Erythroblast (primary cell): ENCODE measurements around the gene FBXO42.

Experiments used
- GATA1 ChIP-seq: IDR thresholded peaks from 2 replicates; pipeline ENCODE4 v1.6.1; 2011; ENCODE audit warnings: low read depth, mild to moderate bottlenecking, control low read depth, low read length, moderate library complexity
- POLR2A ChIP-seq: IDR thresholded peaks from 2 replicates; pipeline ENCODE4 v1.6.1; 2011; ENCODE audit warnings: mild to moderate bottlenecking, low read length

DNA sequence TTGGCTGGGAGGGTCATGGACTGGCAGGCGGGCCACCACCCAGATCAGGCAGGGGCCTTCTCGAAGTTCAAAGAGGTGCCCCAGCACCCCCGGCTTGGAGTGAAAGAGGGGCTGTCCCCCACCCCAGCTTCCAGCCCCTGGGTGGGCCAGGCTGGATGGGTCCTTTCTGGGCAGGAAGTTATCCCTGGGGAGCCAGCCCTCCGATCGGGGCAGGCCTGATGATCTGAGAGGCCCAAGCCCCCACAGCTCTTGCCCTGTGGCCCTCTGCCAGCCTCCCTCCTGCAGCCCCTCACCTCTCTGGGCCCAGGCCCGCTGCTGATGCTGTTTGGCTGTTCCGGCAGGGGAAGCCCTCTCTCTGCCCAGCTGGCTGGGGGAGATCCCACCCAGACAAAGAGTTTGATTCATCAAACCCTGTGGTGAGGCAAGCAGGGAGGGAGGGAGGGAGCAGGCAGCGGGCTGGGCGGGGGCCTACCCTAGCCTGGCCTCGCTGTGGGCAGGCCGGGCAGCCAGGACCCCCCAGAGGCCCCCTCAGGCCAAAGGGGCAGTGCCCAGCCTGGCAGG lies 142.4 kb downstream of the FBXO42 start:
- no peak for TF ChIP-seq GATA1
- no peak for TF ChIP-seq POLR2A
